ENCODE results near the gene FBXO27. TPM values are rescaled to one million over a fixed set of nuclear protein-coding genes. Genes with fewer than 3 reads are reported as not detected.

The FBXO27 gene
- total RNA-seq, 1 experiment from 2014 or later = 0.28 TPM

DNA sequence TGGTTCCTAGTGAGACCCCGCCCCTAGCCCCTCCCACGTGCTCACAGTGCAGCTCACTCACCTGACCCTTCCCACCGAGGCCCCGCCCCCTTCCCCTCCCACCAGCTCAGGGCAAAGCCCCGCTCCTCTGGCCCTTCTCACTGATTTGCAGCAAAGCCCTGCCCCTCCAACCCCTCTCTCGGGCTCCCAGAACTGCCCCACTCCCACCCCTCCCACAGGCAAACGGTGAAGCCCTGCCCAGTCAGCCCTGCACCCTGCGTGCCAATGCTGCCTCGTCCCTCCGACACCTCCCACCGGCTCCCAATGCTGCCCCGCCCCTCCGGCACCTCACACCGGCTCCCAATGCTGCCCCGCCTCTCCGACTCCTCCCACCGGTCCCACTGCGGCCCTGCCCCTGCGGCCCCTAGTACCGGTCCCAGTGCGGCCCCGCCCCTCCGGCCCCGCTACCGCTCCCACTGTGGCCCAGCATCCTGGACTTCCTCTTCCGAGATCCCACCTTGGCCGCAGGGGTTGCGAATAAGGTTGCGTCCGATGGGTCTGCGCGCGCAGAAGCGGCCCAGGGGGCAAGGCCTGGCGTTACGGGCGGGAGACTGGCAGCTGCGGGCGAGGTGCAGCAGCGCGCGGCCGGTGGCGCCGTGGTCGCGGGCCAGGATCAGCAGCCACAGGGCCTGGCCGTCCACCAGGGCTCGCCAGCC is 834 bp downstream of the FBXO27 start:
- DNase-seq (ENCODE audit: unreplicated experiment) = peak; percentile 96
- no peaks in the 10 kb centered on the region for H3K27me3 Mint-ChIP-seq (ENCODE audit: insufficient read depth, unreplicated experiment)
- TF ChIP-seq CTCF (IDR thresholded peaks at IDR 0.05; ENCODE audit: unreplicated experiment) = no peak
- H3K4me1 Mint-ChIP-seq (ENCODE audit: insufficient read depth, unreplicated experiment) = no peaks in the 10 kb centered on the region
- ChIA-PET CTCF (interaction anchor here (0.7 kb wide), 1 partner anchor 119 kb away, joined by 3 read pairs; no protein-coding TSS in a partner anchor), POLR2A (interaction anchor here (0.9 kb wide), 1 partner anchor 383 kb away, joined by 3 read pairs; no protein-coding TSS in a partner anchor)
- no peaks in the 10 kb centered on the region for H3K36me3 Mint-ChIP-seq (ENCODE audit: insufficient read depth, unreplicated experiment)
- no peaks in the 10 kb centered on the region for H3K9me3 Mint-ChIP-seq (ENCODE audit: unreplicated experiment)
- H3K27ac Mint-ChIP-seq (ENCODE audit: low read depth, unreplicated experiment) = no peak overlapping the region
- peak overlapping the region; percentile 75 for H3K4me3 Mint-ChIP-seq (ENCODE audit: unreplicated experiment)
- BruUV-seq (replicated peaks) = no TSS peak
- intact Hi-C loops (cut with micrococcal nuclease) = no loop called here

DNA sequence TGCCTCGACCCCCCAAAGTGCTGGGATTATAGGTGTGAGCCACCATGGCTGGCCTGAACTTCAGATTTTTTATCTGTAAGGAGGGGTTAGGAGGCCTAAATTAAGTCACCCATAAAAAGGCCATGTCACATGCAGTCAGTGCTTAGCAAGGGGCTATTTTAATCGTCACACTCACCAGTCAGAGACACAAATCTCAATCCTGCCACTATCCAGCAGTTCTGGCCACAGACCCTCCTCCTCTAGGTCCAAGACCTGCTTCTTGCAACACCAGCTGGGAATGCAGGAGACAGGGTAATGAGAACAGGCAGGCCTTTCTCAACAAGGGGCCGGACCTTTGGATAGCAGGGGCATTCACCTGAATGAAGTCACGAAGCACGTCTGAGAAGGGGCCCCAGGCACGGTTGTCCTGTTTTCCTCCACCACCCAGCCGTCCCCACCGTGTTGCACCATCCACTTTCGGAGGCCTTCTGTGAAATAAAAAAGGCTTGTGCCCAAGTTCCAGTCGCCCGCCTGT is 1.4 kb downstream of the FBXO27 start:
- no TSS peak for BruUV-seq (replicated peaks)
- no peaks in the 10 kb centered on the region for H3K4me1 Mint-ChIP-seq (ENCODE audit: insufficient read depth, unreplicated experiment)
- no peak for DNase-seq (ENCODE audit: unreplicated experiment)
- no peaks in the 10 kb centered on the region for H3K36me3 Mint-ChIP-seq (ENCODE audit: insufficient read depth, unreplicated experiment)
- no peak overlapping the region for H3K27ac Mint-ChIP-seq (ENCODE audit: low read depth, unreplicated experiment)
- H3K9me3 Mint-ChIP-seq (ENCODE audit: unreplicated experiment) = no peaks in the 10 kb centered on the region
- ChIA-PET POLR2A (interaction anchor here (0.5 to 0.9 kb wide), 2 partner anchors 382 to 1138 kb away, joined by 3 to 5 read pairs; no protein-coding TSS in a partner anchor), CTCF (no interaction called here)
- no peaks in the 10 kb centered on the region for H3K27me3 Mint-ChIP-seq (ENCODE audit: insufficient read depth, unreplicated experiment)
- intact Hi-C loops (cut with micrococcal nuclease) = no loop called here
- no peak for TF ChIP-seq CTCF (IDR thresholded peaks at IDR 0.05; ENCODE audit: unreplicated experiment)
- H3K4me3 Mint-ChIP-seq (ENCODE audit: unreplicated experiment) = peak overlapping the region; percentile 75

- ChIA-PET CTCF (interaction anchor here (0.6 kb wide), 1 partner anchor 113 kb away, joined by 4 read pairs; no protein-coding TSS in a partner anchor), POLR2A (interaction anchor here (0.6 kb wide), 1 partner anchor 14 kb away, joined by 3 read pairs; no protein-coding TSS in a partner anchor)
- H3K4me3 Mint-ChIP-seq (ENCODE audit: unreplicated experiment) = no peak overlapping the region
- no peak for DNase-seq (ENCODE audit: unreplicated experiment)
- intact Hi-C loops (cut with micrococcal nuclease) = no loop called here
- no peaks in the 10 kb centered on the region for H3K4me1 Mint-ChIP-seq (ENCODE audit: insufficient read depth, unreplicated experiment)
- H3K27ac Mint-ChIP-seq (ENCODE audit: low read depth, unreplicated experiment) = no peak overlapping the region
- peaks cover 10% of the 10 kb centered on the region for H3K27me3 Mint-ChIP-seq (ENCODE audit: insufficient read depth, unreplicated experiment)
- peaks cover 5% of the 10 kb centered on the region for H3K36me3 Mint-ChIP-seq (ENCODE audit: insufficient read depth, unreplicated experiment)
- no peak for TF ChIP-seq CTCF (IDR thresholded peaks at IDR 0.05; ENCODE audit: unreplicated experiment)
- no TSS peak for BruUV-seq (replicated peaks)
- H3K9me3 Mint-ChIP-seq (ENCODE audit: unreplicated experiment) = no peaks in the 10 kb centered on the region
These were observed 7.3 kb downstream of the FBXO27 start for GRCh38 chr19:39024875-39025641.

GRCh38 chr19:39021063-39021462 is 11.3 kb downstream of the FBXO27 start:
- intact Hi-C loops (cut with micrococcal nuclease) = no loop called here
- H3K27ac Mint-ChIP-seq (ENCODE audit: low read depth, unreplicated experiment) = no peak overlapping the region
- DNase-seq (ENCODE audit: unreplicated experiment) = no peak
- H3K4me3 Mint-ChIP-seq (ENCODE audit: unreplicated experiment) = no peak overlapping the region
- BruUV-seq (replicated peaks) = no TSS peak
- POLR2A ChIA-PET = no interaction called here
- H3K9me3 Mint-ChIP-seq (ENCODE audit: unreplicated experiment) = no peaks in the 10 kb centered on the region
- CTCF ChIA-PET = interaction anchor here (0.9 kb wide), 1 partner anchor 89 kb away, joined by 3 read pairs; no protein-coding TSS in a partner anchor
- H3K27me3 Mint-ChIP-seq (ENCODE audit: insufficient read depth, unreplicated experiment) = peaks cover 40% of the 10 kb centered on the region
- peaks cover 10% of the 10 kb centered on the region for H3K36me3 Mint-ChIP-seq (ENCODE audit: insufficient read depth, unreplicated experiment)
- no peaks in the 10 kb centered on the region for H3K4me1 Mint-ChIP-seq (ENCODE audit: insufficient read depth, unreplicated experiment)
- no peak for TF ChIP-seq CTCF (IDR thresholded peaks at IDR 0.05; ENCODE audit: unreplicated experiment)
